ENCODE results near the gene TTC8.

DNA sequence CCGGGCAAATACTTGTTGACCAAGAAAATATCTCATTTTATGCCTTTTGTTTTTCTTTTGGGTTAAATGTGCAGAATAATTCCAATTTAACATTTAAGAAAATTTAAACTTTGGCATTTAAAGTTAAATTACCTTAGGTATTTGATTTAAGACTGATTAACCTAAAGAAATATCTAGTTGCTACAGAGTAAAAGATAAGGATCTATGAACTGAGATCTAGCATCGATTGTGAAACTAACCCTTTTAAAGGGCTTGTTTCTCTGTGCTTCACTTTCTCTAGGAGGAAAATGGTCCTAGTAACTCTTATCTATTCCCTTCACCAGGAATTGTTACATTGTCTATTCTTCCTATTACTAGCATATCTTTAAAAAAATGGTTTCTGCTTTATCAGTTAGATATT, 2.6 kb upstream of the TTC8 start:
- TF ChIP-seq EP300 (IDR thresholded peaks at IDR 0.05) (no peak), CTCF (IDR thresholded peaks at IDR 0.05) (no peak)
